ENCODE results near the gene NECTIN4. TPM values are rescaled to one million over a fixed set of nuclear protein-coding genes. Genes with fewer than 3 reads are reported as not detected.

NECTIN4 gene
- total and polyA plus RNA-seq, 2 of the 8 experiments (the other 6 are each of a cell fraction or from before 2014, with no cell fraction given): 0.19 to 0.71 TPM

DNA sequence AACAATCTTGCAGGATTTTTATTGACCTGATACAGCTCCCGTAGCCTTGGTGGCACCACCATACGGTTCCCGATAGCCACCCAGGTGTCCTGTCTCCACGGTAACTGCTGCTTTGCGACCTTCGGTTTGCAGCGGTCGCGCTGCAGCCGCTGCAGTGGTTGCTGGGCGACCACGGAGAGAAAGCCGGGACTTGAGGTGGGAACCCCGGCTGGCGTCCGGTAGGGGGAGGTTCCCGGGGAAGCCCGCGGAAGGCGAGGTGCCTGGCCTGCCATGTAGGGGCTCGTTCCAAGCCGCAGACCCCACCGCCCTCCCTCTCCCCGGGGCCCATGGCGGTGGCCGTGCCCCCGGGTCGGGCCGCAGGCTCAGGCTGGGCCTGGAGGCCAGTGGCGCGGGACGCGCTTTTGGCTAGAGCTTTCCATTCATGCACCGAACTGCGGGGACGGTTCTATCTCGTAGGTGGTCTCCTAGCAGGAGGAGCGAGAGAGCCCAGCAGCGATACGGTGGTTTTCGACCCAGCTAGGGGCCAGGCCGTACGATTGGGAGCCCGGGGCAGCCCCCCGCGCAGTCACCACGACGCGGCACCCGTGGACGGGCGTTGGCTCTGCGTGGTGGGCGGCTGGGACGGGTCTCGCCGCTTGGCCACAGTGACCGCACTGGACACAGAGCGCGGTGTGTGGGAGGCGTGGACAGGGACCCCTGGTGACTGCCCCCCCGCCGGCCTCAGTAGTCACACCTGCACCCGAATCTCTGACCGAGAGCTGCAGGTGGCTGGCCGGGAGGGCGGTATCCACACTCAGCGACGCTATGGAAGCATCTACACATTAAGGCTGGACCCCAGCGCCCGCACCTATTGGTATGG lies 9.1 kb upstream of the NECTIN4 start, which contains the start of gene KLHDC9 (continued):
- TF ChIP-seq, protein P1, sequence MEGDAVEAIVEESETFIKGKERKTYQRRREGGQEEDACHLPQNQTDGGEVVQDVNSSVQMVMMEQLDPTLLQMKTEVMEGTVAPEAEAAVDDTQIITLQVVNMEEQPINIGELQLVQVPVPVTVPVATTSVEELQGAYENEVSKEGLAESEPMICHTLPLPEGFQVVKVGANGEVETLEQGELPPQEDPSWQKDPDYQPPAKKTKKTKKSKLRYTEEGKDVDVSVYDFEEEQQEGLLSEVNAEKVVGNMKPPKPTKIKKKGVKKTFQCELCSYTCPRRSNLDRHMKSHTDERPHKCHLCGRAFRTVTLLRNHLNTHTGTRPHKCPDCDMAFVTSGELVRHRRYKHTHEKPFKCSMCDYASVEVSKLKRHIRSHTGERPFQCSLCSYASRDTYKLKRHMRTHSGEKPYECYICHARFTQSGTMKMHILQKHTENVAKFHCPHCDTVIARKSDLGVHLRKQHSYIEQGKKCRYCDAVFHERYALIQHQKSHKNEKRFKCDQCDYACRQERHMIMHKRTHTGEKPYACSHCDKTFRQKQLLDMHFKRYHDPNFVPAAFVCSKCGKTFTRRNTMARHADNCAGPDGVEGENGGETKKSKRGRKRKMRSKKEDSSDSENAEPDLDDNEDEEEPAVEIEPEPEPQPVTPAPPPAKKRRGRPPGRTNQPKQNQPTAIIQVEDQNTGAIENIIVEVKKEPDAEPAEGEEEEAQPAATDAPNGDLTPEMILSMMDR (IDR thresholded peaks at IDR 0.05; ENCODE audit: control extremely low read depth in 1 of 3, insufficient read depth in 1 of 3, low read depth in 1 of 3, low read length in 3 of 3): peak in 2 of 3 experiments; percentile 30 to 37; a peak in 3 of 4 replicates
- TF ChIP-seq JUN (IDR thresholded peaks at IDR 0.05; ENCODE audit: low read depth, low read length) (no peak), RAD21 (IDR thresholded peaks at IDR 0.05 in 1 of 2, conservative IDR thresholded peaks at IDR 0.05 in 1 of 2; ENCODE audit: low read depth in 2 of 2, low read length in 2 of 2) (peak; percentile 5 to 12; a peak in 1 of 4 replicates), CBX5 (IDR thresholded peaks at IDR 0.05; ENCODE audit: low read depth, low read length) (no peak), TBP (IDR thresholded peaks at IDR 0.05; ENCODE audit: low read depth, low read length) (no peak), TEAD4 (IDR thresholded peaks at IDR 0.05; ENCODE audit: low read depth, low read length) (no peak), RXRA (IDR thresholded peaks at IDR 0.05; ENCODE audit: insufficient read depth, low read depth, low read length) (no peak), FOSL1 (IDR thresholded peaks at IDR 0.05; ENCODE audit: insufficient read depth, low read depth, low read length) (no peak), BRCA1 (IDR thresholded peaks at IDR 0.05; ENCODE audit: low read depth, low read length) (no peak), CHD2 (IDR thresholded peaks at IDR 0.05; ENCODE audit: low read length) (no peak), KDM5A (IDR thresholded peaks at IDR 0.05; ENCODE audit: low read length) (no peak), TAF1 (IDR thresholded peaks at IDR 0.05; ENCODE audit: low read depth, low read length) (peak; percentile 56; the same call in 1 of the 2 replicates), SIRT6 (IDR thresholded peaks at IDR 0.05; ENCODE audit: low read length) (no peak), HDAC6 (IDR thresholded peaks at IDR 0.05; ENCODE audit: low read depth, low read length) (no peak), POLR2A (IDR thresholded peaks at IDR 0.05; ENCODE audit: control extremely low read depth in 1 of 2, low read depth in 2 of 2, low read length in 2 of 2) (peak in 1 of 2 experiments; percentile 51; a peak in 1 of 3 replicates), ASH2L (IDR thresholded peaks at IDR 0.05; ENCODE audit: low read length) (peak; percentile 57), PHF8 (conservative IDR thresholded peaks at IDR 0.05; ENCODE audit: low read depth, low read length) (peak; percentile 63; the same call in 1 of the 2 replicates)
- TF ChIP-seq, protein P2, sequence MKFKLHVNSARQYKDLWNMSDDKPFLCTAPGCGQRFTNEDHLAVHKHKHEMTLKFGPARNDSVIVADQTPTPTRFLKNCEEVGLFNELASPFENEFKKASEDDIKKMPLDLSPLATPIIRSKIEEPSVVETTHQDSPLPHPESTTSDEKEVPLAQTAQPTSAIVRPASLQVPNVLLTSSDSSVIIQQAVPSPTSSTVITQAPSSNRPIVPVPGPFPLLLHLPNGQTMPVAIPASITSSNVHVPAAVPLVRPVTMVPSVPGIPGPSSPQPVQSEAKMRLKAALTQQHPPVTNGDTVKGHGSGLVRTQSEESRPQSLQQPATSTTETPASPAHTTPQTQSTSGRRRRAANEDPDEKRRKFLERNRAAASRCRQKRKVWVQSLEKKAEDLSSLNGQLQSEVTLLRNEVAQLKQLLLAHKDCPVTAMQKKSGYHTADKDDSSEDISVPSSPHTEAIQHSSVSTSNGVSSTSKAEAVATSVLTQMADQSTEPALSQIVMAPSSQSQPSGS (IDR thresholded peaks at IDR 0.05; ENCODE audit: low read length): no peak
- TF ChIP-seq, protein P3, sequence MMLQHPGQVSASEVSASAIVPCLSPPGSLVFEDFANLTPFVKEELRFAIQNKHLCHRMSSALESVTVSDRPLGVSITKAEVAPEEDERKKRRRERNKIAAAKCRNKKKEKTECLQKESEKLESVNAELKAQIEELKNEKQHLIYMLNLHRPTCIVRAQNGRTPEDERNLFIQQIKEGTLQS (IDR thresholded peaks at IDR 0.05; ENCODE audit: insufficient read depth, low read depth, low read length): peak; percentile 93
